ENCODE results near the gene FGFR1OP2. TPM values are rescaled to one million over a fixed set of nuclear protein-coding genes. Genes with fewer than 3 reads are reported as not detected.

FGFR1OP2 gene
- total and polyA plus RNA-seq, 10 donors: 27.2 to 142 (median 70.1) TPM

- TF ChIP-seq CTCF (IDR thresholded peaks at IDR 0.05 in 8 of 11, conservative IDR thresholded peaks at IDR 0.05 in 3 of 11) (no peak), POLR2A (IDR thresholded peaks at IDR 0.05) (no peak), POLR2AphosphoS5 (IDR thresholded peaks at IDR 0.05) (no peak)
These were observed 817 bp upstream of the FGFR1OP2 start for GRCh38 chr12:26937443-26937862.

GRCh38 chr12:26938701-26939062 lies 412 bp downstream of the FGFR1OP2 start:
- H3K36me3 ChIP-seq: peaks cover 0 to 13% (median 0%) of the 10 kb centered on the region in 6 donors
- peak; percentile 92 for DNase-seq
- peak overlapping the region; percentile 89 to 98 (median 96) for H3K27ac ChIP-seq
- intact Hi-C loops (cut with DNase I; ENCODE audit: low total_unique reads): loop anchor here (10.0 kb wide), 1 partner anchor 84 kb away; no protein-coding TSS in a partner anchor
- no peaks in the 10 kb centered on the region for H3K9me3 ChIP-seq
- H3K4me3 ChIP-seq: peak overlapping the region; percentile 74 to 91 (median 82)
- 0 to 1% (median 0%) methylated on average over 16 to 28 of the region's 28 CpGs for WGBS, 5 donors
- TF ChIP-seq POLR2A (IDR thresholded peaks at IDR 0.05) (no peak), CTCF (IDR thresholded peaks at IDR 0.05 in 8 of 11, conservative IDR thresholded peaks at IDR 0.05 in 3 of 11) (no peak), POLR2AphosphoS5 (IDR thresholded peaks at IDR 0.05) (no peak)
- no peaks in the 10 kb centered on the region for H3K27me3 ChIP-seq (replicated peaks in 1 of 7)
- H3K4me1 ChIP-seq: peaks cover 42 to 89% (median 69%) of the 10 kb centered on the region in 6 donors

More at GRCh38 chr12:26937443-26937862, 817 bp upstream of the FGFR1OP2 start:
- intact Hi-C loops (cut with DNase I; ENCODE audit: low total_unique reads): loop anchor here (10.0 kb wide), 1 partner anchor 83 kb away; no protein-coding TSS in a partner anchor
- Histone ChIP-seq H3K27ac (peak overlapping the region; percentile 89 to 98 (median 96)), H3K4me1 (peaks cover 42 to 89% (median 58%) of the 10 kb centered on the region in 6 donors), H3K4me3 (peak overlapping the region; percentile 74 to 91 (median 82)), H3K27me3 (replicated peaks in 1 of 7) (no peaks in the 10 kb centered on the region), H3K36me3 (peaks cover 0 to 24% (median 3%) of the 10 kb centered on the region in 6 donors), H3K9me3 (no peaks in the 10 kb centered on the region)
- 0 to 2% (median 1%) methylated on average over 10 of the region's 10 CpGs for WGBS, 5 donors
- no peak for DNase-seq

- peaks cover 42 to 89% (median 74%) of the 10 kb centered on the region in 6 donors for H3K4me1 ChIP-seq
- WGBS, 5 donors: 1 to 4% (median 2%) methylated on average over 9 of the region's 9 CpGs
- H3K36me3 ChIP-seq: peaks cover 0 to 6% (median 0%) of the 10 kb centered on the region in 6 donors
- peak overlapping the region; percentile 74 to 91 (median 82) for H3K4me3 ChIP-seq
- peak overlapping the region; percentile 89 to 98 (median 96) for H3K27ac ChIP-seq
- intact Hi-C loops (cut with DNase I; ENCODE audit: low total_unique reads): loop anchor here (10.0 kb wide), 1 partner anchor 85 kb away; no protein-coding TSS in a partner anchor
- no peak for DNase-seq
- no peaks in the 10 kb centered on the region for H3K27me3 ChIP-seq (replicated peaks in 1 of 7)
- H3K9me3 ChIP-seq: no peaks in the 10 kb centered on the region
- TF ChIP-seq CTCF (IDR thresholded peaks at IDR 0.05 in 8 of 11, conservative IDR thresholded peaks at IDR 0.05 in 3 of 11) (no peak), POLR2AphosphoS5 (IDR thresholded peaks at IDR 0.05) (no peak), POLR2A (IDR thresholded peaks at IDR 0.05) (no peak)
These were observed 1.0 kb downstream of the FGFR1OP2 start for GRCh38 chr12:26939192-26939832.

- TF ChIP-seq CTCF (IDR thresholded peaks at IDR 0.05 in 8 of 11, conservative IDR thresholded peaks at IDR 0.05 in 3 of 11): no peak
- TF ChIP-seq POLR2AphosphoS5 (IDR thresholded peaks at IDR 0.05): no peak
- no peak for TF ChIP-seq POLR2A (IDR thresholded peaks at IDR 0.05)
- peaks cover 0 to 5% (median 0%) of the 10 kb centered on the region in 8 donors for H3K9me3 ChIP-seq
- no peak for DNase-seq
- H3K4me3 ChIP-seq: peak overlapping the region; percentile 74 to 91 (median 82)
- peak overlapping the region; percentile 69 to 98 (median 95) for H3K27ac ChIP-seq
- no peaks in the 10 kb centered on the region for H3K36me3 ChIP-seq
- intact Hi-C loops (cut with DNase I; ENCODE audit: low total_unique reads): loop anchor here (10.0 kb wide), 1 partner anchor 85 kb away; no protein-coding TSS in a partner anchor
- peaks cover 42 to 89% (median 74%) of the 10 kb centered on the region in 6 donors for H3K4me1 ChIP-seq
- WGBS, 5 donors: 3 to 21% (median 10%) methylated on average over 1 of the region's 1 CpG
- H3K27me3 ChIP-seq (replicated peaks in 1 of 7): no peaks in the 10 kb centered on the region
These were observed 1.7 kb downstream of the FGFR1OP2 start for GRCh38 chr12:26939953-26940352.

Measured in spleen (tissue), 11 donors.